NB4 (cell line): ENCODE measurements around the gene EFNA4.

Experiments
- POLR2A ChIP-seq: IDR thresholded peaks from 2 replicates; pipeline ENCODE4 v1.6.1; 2011; ENCODE audit warnings: mild to moderate bottlenecking; ENCODE audit not compliant: insufficient read length; ENCODE audit errors: extremely low read depth
- TF ChIP-seq, protein P1 (sequence below): IDR thresholded peaks from one replicate; pipeline ENCODE4 v1.5.1; 2012; ENCODE audit warnings: low read depth, low read length
- TF ChIP-seq, protein P2 (sequence below): IDR thresholded peaks from 2 replicates; pipeline ENCODE4 v1.6.1; 2011; ENCODE audit warnings: low read depth, low read length

DNA sequence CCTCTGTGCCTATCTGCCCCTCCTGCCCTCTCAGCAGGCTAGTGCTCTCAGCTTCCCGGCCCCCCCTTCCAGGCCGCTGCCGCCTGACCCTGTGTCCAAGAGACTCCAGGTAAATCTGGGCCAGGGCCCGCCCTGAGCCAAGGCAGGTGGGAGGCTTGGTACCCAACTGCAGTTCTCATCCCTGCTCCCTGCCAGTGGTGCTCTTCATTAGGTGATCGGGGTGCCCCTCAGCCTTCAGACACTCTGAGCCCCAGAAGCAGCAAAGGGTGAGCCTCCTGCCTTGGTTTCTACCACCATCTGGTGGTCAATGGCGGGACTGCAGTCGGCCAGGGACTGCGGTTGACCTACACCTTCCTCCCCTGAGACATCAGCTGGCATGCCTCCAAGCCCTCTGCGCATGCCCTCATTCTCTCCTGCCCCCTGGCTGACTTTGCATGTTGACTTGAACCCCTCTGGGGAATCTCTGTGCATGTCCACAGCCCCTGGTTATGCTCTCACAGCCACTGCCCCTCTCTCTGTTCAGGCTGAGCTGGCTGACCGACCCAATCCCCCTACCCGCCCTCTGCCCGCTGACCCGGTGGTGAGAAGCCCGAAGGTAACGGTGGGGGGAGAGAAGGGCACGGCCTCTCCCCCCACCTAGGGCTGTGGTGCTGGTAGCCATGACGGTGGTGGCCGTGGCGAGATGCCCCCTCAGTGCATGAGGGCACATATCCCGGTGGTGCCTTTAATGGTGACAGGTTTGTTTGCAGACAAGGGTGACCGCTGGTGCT lies 2.0 kb upstream of the EFNA4 start:
- TF ChIP-seq POLR2A, result no peak
- TF ChIP-seq, protein P1, sequence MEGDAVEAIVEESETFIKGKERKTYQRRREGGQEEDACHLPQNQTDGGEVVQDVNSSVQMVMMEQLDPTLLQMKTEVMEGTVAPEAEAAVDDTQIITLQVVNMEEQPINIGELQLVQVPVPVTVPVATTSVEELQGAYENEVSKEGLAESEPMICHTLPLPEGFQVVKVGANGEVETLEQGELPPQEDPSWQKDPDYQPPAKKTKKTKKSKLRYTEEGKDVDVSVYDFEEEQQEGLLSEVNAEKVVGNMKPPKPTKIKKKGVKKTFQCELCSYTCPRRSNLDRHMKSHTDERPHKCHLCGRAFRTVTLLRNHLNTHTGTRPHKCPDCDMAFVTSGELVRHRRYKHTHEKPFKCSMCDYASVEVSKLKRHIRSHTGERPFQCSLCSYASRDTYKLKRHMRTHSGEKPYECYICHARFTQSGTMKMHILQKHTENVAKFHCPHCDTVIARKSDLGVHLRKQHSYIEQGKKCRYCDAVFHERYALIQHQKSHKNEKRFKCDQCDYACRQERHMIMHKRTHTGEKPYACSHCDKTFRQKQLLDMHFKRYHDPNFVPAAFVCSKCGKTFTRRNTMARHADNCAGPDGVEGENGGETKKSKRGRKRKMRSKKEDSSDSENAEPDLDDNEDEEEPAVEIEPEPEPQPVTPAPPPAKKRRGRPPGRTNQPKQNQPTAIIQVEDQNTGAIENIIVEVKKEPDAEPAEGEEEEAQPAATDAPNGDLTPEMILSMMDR, result peak; percentile 89
- TF ChIP-seq, protein P2, sequence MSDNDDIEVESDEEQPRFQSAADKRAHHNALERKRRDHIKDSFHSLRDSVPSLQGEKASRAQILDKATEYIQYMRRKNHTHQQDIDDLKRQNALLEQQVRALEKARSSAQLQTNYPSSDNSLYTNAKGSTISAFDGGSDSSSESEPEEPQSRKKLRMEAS, result no peak; the same call in 1 of the 2 replicates
